ENCODE data around the gene TLE3.

Gene TLE3

GRCh38 chr15:70093481-70094319, 4.0 kb downstream of the TLE3 start:
- peaks cover 56% of the 10 kb centered on the region for H3K36me3 ChIP-seq (ENCODE audit: insufficient read depth, low read length)

GRCh38 chr15:70093070-70093469, 4.6 kb downstream of the TLE3 start:
- ATAC-seq (ENCODE audit: insufficient read depth, low read depth) (no peak), DNase-seq (no peak)
- no peak overlapping the region for H2AFZ ChIP-seq (ENCODE audit: low read depth, low read length)
- peaks cover 49% of the 10 kb centered on the region for H3K4me1 ChIP-seq (ENCODE audit: insufficient read depth, low read length)
- no peak overlapping the region for H3K27ac ChIP-seq (ENCODE audit: low read length)
- peak overlapping the region; percentile 84; the same call in 1 of the 2 replicates for H3K4me2 ChIP-seq (ENCODE audit: insufficient read depth, low read length)
- TF ChIP-seq CTCF (IDR thresholded peaks at IDR 0.05; ENCODE audit: borderline replicate concordance, extremely low read depth, low read length, poor library complexity, severe bottlenecking) (no peak), EZH2 (IDR thresholded peaks at IDR 0.05; ENCODE audit: borderline replicate concordance, low read depth, low read length, severe bottlenecking) (no peak)
- H3K36me3 ChIP-seq (ENCODE audit: insufficient read depth, low read length): peaks cover 60% of the 10 kb centered on the region
- H3K79me2 ChIP-seq (ENCODE audit: insufficient read depth, low read length): peaks cover 87% of the 10 kb centered on the region
- no peak overlapping the region for H3K4me3 ChIP-seq (ENCODE audit: low read depth in 1 of 2, low read length in 2 of 2)
- H3K27me3 ChIP-seq (ENCODE audit: insufficient read depth, low read length, poor library complexity): peaks cover 27% of the 10 kb centered on the region
- H4K20me1 ChIP-seq (ENCODE audit: insufficient read depth, low read length): peaks cover 67% of the 10 kb centered on the region
- H3K9me3 ChIP-seq (ENCODE audit: insufficient read depth, low read length, severe bottlenecking): no peaks in the 10 kb centered on the region
- no peak overlapping the region for H3K9ac ChIP-seq (ENCODE audit: low read depth, low read length)

More at GRCh38 chr15:70093481-70094319, 4.0 kb downstream of the TLE3 start:
- H4K20me1 ChIP-seq (ENCODE audit: insufficient read depth, low read length): peaks cover 65% of the 10 kb centered on the region
- DNase-seq (no peak), ATAC-seq (ENCODE audit: insufficient read depth, low read depth) (no peak)
- peaks cover 33% of the 10 kb centered on the region for H3K27me3 ChIP-seq (ENCODE audit: insufficient read depth, low read length, poor library complexity)
- no peak overlapping the region for H3K27ac ChIP-seq (ENCODE audit: low read length)
- peaks cover 55% of the 10 kb centered on the region for H3K4me1 ChIP-seq (ENCODE audit: insufficient read depth, low read length)
- H3K4me2 ChIP-seq (ENCODE audit: insufficient read depth, low read length): peak overlapping the region; percentile 84
- no peak for TF ChIP-seq EZH2 (IDR thresholded peaks at IDR 0.05; ENCODE audit: borderline replicate concordance, low read depth, low read length, severe bottlenecking)
- no peak for TF ChIP-seq CTCF (IDR thresholded peaks at IDR 0.05; ENCODE audit: borderline replicate concordance, extremely low read depth, low read length, poor library complexity, severe bottlenecking)
- no peak overlapping the region for H2AFZ ChIP-seq (ENCODE audit: low read depth, low read length)
- no peaks in the 10 kb centered on the region for H3K9me3 ChIP-seq (ENCODE audit: insufficient read depth, low read length, severe bottlenecking)
- H3K79me2 ChIP-seq (ENCODE audit: insufficient read depth, low read length): peaks cover 83% of the 10 kb centered on the region
- H3K4me3 ChIP-seq (ENCODE audit: low read depth in 1 of 2, low read length in 2 of 2): no peak overlapping the region; a peak in 1 of 4 replicates
- H3K9ac ChIP-seq (ENCODE audit: low read depth, low read length): no peak overlapping the region

- Histone ChIP-seq H3K27ac (ENCODE audit: low read length) (no peak overlapping the region), H3K4me3 (ENCODE audit: low read depth in 1 of 2, low read length in 2 of 2) (no peak overlapping the region), H2AFZ (ENCODE audit: low read depth, low read length) (no peak overlapping the region), H3K9me3 (ENCODE audit: insufficient read depth, low read length, severe bottlenecking) (no peaks in the 10 kb centered on the region), H4K20me1 (ENCODE audit: insufficient read depth, low read length) (peaks cover 72% of the 10 kb centered on the region), H3K27me3 (ENCODE audit: insufficient read depth, low read length, poor library complexity) (peaks cover 22% of the 10 kb centered on the region), H3K9ac (ENCODE audit: low read depth, low read length) (no peak overlapping the region), H3K79me2 (ENCODE audit: insufficient read depth, low read length) (peaks cover 91% of the 10 kb centered on the region), H3K4me2 (ENCODE audit: insufficient read depth, low read length) (peak overlapping the region; percentile 84; the same call in 1 of the 2 replicates), H3K4me1 (ENCODE audit: insufficient read depth, low read length) (peaks cover 45% of the 10 kb centered on the region), H3K36me3 (ENCODE audit: insufficient read depth, low read length) (peaks cover 63% of the 10 kb centered on the region)
- no peak for DNase-seq
- ATAC-seq (ENCODE audit: insufficient read depth, low read depth): no peak
- TF ChIP-seq CTCF (IDR thresholded peaks at IDR 0.05; ENCODE audit: borderline replicate concordance, extremely low read depth, low read length, poor library complexity, severe bottlenecking) (no peak), EZH2 (IDR thresholded peaks at IDR 0.05; ENCODE audit: borderline replicate concordance, low read depth, low read length, severe bottlenecking) (no peak)
Observed at GRCh38 chr15:70092464-70093027, 5.2 kb downstream of the TLE3 start.

Measured in DND-41 (cell line).